Muscle of leg (tissue), 11 donors: ENCODE results near the gene RAB3IP. TPM values are rescaled to one million over a fixed set of nuclear protein-coding genes. Genes with fewer than 3 reads are reported as not detected.
A peak's percentile ranks its signal among the peaks of the same experiment; 100 is the strongest.

Source experiments
- DNase-seq: peaks from one replicate; pipeline ENCODE4 v3.0.0; 2013
- H3K27ac ChIP-seq: one replicate; pipeline ENCODE4 v1.5.1; 2013; ENCODE audit warnings: mild to moderate bottlenecking, low read length, control low read depth
- H3K27me3 ChIP-seq: one replicate; pipeline ENCODE4 v1.6.1; 2013; ENCODE audit warnings: low read length; ENCODE audit not compliant: control insufficient read depth, insufficient read depth
- H3K36me3 ChIP-seq: one replicate; pipeline ENCODE4 v1.6.1; 2013; ENCODE audit warnings: low read length; ENCODE audit not compliant: control insufficient read depth, insufficient read depth
- H3K4me1 ChIP-seq: one replicate; pipeline ENCODE4 v1.6.1; 2013; ENCODE audit warnings: low read length; ENCODE audit not compliant: control insufficient read depth, insufficient read depth
- H3K4me3 ChIP-seq: one replicate; pipeline ENCODE4 v1.5.1; 2013; ENCODE audit warnings: low read length, control low read depth
- H3K9me3 ChIP-seq: replicated peaks from 2 replicates; pipeline ENCODE4 v1.6.1; 2013; ENCODE audit warnings: low read depth, low read length; ENCODE audit not compliant: control insufficient read depth
- WGBS: methylation state at CpG from one replicate; pipeline ENCODE4 v1.1.5; 2013; ENCODE audit warnings: missing lambda C conversion rate; ENCODE audit not compliant: insufficient coverage; 5-methylcytosine and 5-hydroxymethylcytosine counted together
- polyA plus RNA-seq, 8 donors: library from polyadenylated mRNA; unstranded; fragments of 120-200 nt; gene quantifications; one replicate each; pipeline versions ENCODE4 v1.2.1 to v1.2.3, GENCODE V29; 2013; ENCODE audit warnings: inconsistent platforms in 1 of 8, low replicate concordance in 1 of 8; ENCODE audit not compliant: insufficient read length in 8 of 8, insufficient read depth in 1 of 8
- total RNA-seq: library from RNA; stranded (reverse); fragments of 120-200 nt; gene quantifications from one replicate; pipeline ENCODE4 v1.2.4, GENCODE V29; 2013

Gene RAB3IP
- total and polyA plus RNA-seq, 9 donors = 6.5 to 11.2 (median 9.0) TPM

- DNase-seq = no peak
- Histone ChIP-seq H3K4me1 (no peaks in the 10 kb centered on the region), H3K36me3 (no peaks in the 10 kb centered on the region), H3K9me3 (no peaks in the 10 kb centered on the region), H3K27me3 (no peaks in the 10 kb centered on the region), H3K27ac (no peak overlapping the region), H3K4me3 (no peak overlapping the region)
- no CpG with 5 or more reads among the region's 2 CpGs for WGBS
Measured at GRCh38 chr12:69833696-69834095, 95.0 kb downstream of the RAB3IP start.

GRCh38 chr12:69834147-69834546 is 95.5 kb downstream of the RAB3IP start:
- Histone ChIP-seq H3K4me3 (no peak overlapping the region), H3K27me3 (no peaks in the 10 kb centered on the region), H3K9me3 (no peaks in the 10 kb centered on the region), H3K4me1 (no peaks in the 10 kb centered on the region), H3K36me3 (no peaks in the 10 kb centered on the region), H3K27ac (no peak overlapping the region)
- WGBS = no CpG with 5 or more reads among the region's 2 CpGs
- no peak for DNase-seq

- Histone ChIP-seq H3K9me3 (no peaks in the 10 kb centered on the region), H3K36me3 (no peaks in the 10 kb centered on the region), H3K4me1 (no peaks in the 10 kb centered on the region), H3K27me3 (no peaks in the 10 kb centered on the region), H3K4me3 (no peak overlapping the region), H3K27ac (no peak overlapping the region)
- peak; percentile 50 for DNase-seq
Measured at GRCh38 chr12:69834576-69834975, 95.9 kb downstream of the RAB3IP start.

GRCh38 chr12:69835081-69835480 is 96.4 kb downstream of the RAB3IP start:
- WGBS = no CpG with 5 or more reads among the region's 3 CpGs
- Histone ChIP-seq H3K36me3 (no peaks in the 10 kb centered on the region), H3K9me3 (no peaks in the 10 kb centered on the region), H3K27ac (no peak overlapping the region), H3K27me3 (no peaks in the 10 kb centered on the region), H3K4me1 (no peaks in the 10 kb centered on the region), H3K4me3 (no peak overlapping the region)
- peak; percentile 34 for DNase-seq

- no peak for DNase-seq
- no peaks in the 10 kb centered on the region for H3K36me3 ChIP-seq
- H3K9me3 ChIP-seq = no peaks in the 10 kb centered on the region
- no peaks in the 10 kb centered on the region for H3K4me1 ChIP-seq
- H3K27ac ChIP-seq = no peak overlapping the region
- no peaks in the 10 kb centered on the region for H3K27me3 ChIP-seq
- 94% methylated on average over 11 of the region's 13 CpGs for WGBS
- H3K4me3 ChIP-seq = no peak overlapping the region
Measured at GRCh38 chr12:69836015-69836414, 97.4 kb downstream of the RAB3IP start.

- H3K4me1 ChIP-seq = no peaks in the 10 kb centered on the region
- no peaks in the 10 kb centered on the region for H3K27me3 ChIP-seq
- H3K9me3 ChIP-seq = no peaks in the 10 kb centered on the region
- no CpG with 5 or more reads among the region's 4 CpGs for WGBS
- DNase-seq = no peak
- H3K36me3 ChIP-seq = no peaks in the 10 kb centered on the region
- H3K27ac ChIP-seq = no peak overlapping the region
- H3K4me3 ChIP-seq = no peak overlapping the region
Measured at GRCh38 chr12:69837191-69837590, 98.5 kb downstream of the RAB3IP start.

- Histone ChIP-seq H3K27ac (no peak overlapping the region), H3K27me3 (no peaks in the 10 kb centered on the region)
- WGBS = 78% methylated on average over 2 of the region's 4 CpGs
Measured at GRCh38 chr12:69837657-69838415, 99.2 kb downstream of the RAB3IP start.

GRCh38 chr12:69840727-69841126 is 102.1 kb downstream of the RAB3IP start:
- H3K4me3 ChIP-seq = no peak overlapping the region
- no peak for DNase-seq
- H3K9me3 ChIP-seq = no peaks in the 10 kb centered on the region
- no peaks in the 10 kb centered on the region for H3K27me3 ChIP-seq
- no peak overlapping the region for H3K27ac ChIP-seq
- no peaks in the 10 kb centered on the region for H3K4me1 ChIP-seq
- H3K36me3 ChIP-seq = no peaks in the 10 kb centered on the region
- no CpG with 5 or more reads among the region's 3 CpGs for WGBS

More at GRCh38 chr12:69837657-69838415, 99.2 kb downstream of the RAB3IP start:
- H3K4me1 ChIP-seq = no peaks in the 10 kb centered on the region
- no peak overlapping the region for H3K4me3 ChIP-seq
- no peaks in the 10 kb centered on the region for H3K9me3 ChIP-seq
- H3K36me3 ChIP-seq = no peaks in the 10 kb centered on the region
- DNase-seq = no peak

- DNase-seq = no peak
- no peak overlapping the region for H3K4me3 ChIP-seq
- H3K27ac ChIP-seq = no peak overlapping the region
- H3K27me3 ChIP-seq = no peaks in the 10 kb centered on the region
- H3K36me3 ChIP-seq = no peaks in the 10 kb centered on the region
- H3K9me3 ChIP-seq = no peaks in the 10 kb centered on the region
- 40% methylated on average over 1 of the region's 2 CpGs for WGBS
- no peaks in the 10 kb centered on the region for H3K4me1 ChIP-seq
Measured at GRCh38 chr12:69843608-69844007, 104.9 kb downstream of the RAB3IP start.

GRCh38 chr12:69844416-69844815 is 105.8 kb downstream of the RAB3IP start:
- 90% methylated on average over 7 of the region's 7 CpGs for WGBS
- H3K4me1 ChIP-seq = no peaks in the 10 kb centered on the region
- H3K36me3 ChIP-seq = no peaks in the 10 kb centered on the region
- H3K4me3 ChIP-seq = no peak overlapping the region
- no peak for DNase-seq
- no peaks in the 10 kb centered on the region for H3K9me3 ChIP-seq
- no peak overlapping the region for H3K27ac ChIP-seq
- no peaks in the 10 kb centered on the region for H3K27me3 ChIP-seq

- Histone ChIP-seq H3K9me3 (no peaks in the 10 kb centered on the region), H3K27me3 (no peaks in the 10 kb centered on the region), H3K36me3 (no peaks in the 10 kb centered on the region), H3K27ac (no peak overlapping the region), H3K4me1 (no peaks in the 10 kb centered on the region), H3K4me3 (no peak overlapping the region)
- 78% methylated on average over 1 of the region's 4 CpGs for WGBS
- DNase-seq = no peak
Measured at GRCh38 chr12:69844836-69845235, 106.2 kb downstream of the RAB3IP start.
